HG03565 (cell line): ENCODE measurements around the gene ABCG1.

Experiments
- ATAC-seq: cut with Tn5 transposase; IDR thresholded peaks from one replicate; pipeline ENCODE4 v1.9.1; 2021; ENCODE audit warnings: mild to moderate bottlenecking, moderate library complexity; ENCODE audit not compliant: unreplicated experiment

Gene ABCG1

GRCh38 chr21:42191696-42192595 is 27.0 kb upstream of the ABCG1 start:
- ATAC-seq, result no peak

- ATAC-seq, result no peak
These were observed 25.7 kb upstream of the ABCG1 start for GRCh38 chr21:42193131-42193671.

GRCh38 chr21:42193721-42194120 is 25.2 kb upstream of the ABCG1 start:
- no peak for ATAC-seq

- ATAC-seq, result no peak
These were observed 24.1 kb upstream of the ABCG1 start for GRCh38 chr21:42194863-42195262.

GRCh38 chr21:42195378-42196031 is 23.4 kb upstream of the ABCG1 start:
- no peak for ATAC-seq

GRCh38 chr21:42198929-42199867 is 19.7 kb upstream of the ABCG1 start:
- no peak for ATAC-seq

- ATAC-seq, result no peak
These were observed 19.0 kb upstream of the ABCG1 start for GRCh38 chr21:42199868-42200463.

- ATAC-seq, result no peak
These were observed 17.9 kb upstream of the ABCG1 start for GRCh38 chr21:42200906-42201614.

GRCh38 chr21:42201615-42202161 is 17.3 kb upstream of the ABCG1 start:
- ATAC-seq, result no peak

- ATAC-seq, result no peak
These were observed 16.6 kb upstream of the ABCG1 start for GRCh38 chr21:42202321-42202720.

GRCh38 chr21:42203321-42203720 is 15.6 kb upstream of the ABCG1 start:
- ATAC-seq, result no peak

- ATAC-seq, result no peak
These were observed 15.0 kb upstream of the ABCG1 start for GRCh38 chr21:42203936-42204335.

GRCh38 chr21:42207426-42207825 is 11.5 kb upstream of the ABCG1 start:
- ATAC-seq, result no peak

- no peak for ATAC-seq
These were observed 10.9 kb upstream of the ABCG1 start for GRCh38 chr21:42208036-42208435.

GRCh38 chr21:42208801-42209490 is 10.0 kb upstream of the ABCG1 start:
- no peak for ATAC-seq

- no peak for ATAC-seq
These were observed 9.0 kb upstream of the ABCG1 start for GRCh38 chr21:42209801-42210479.

GRCh38 chr21:42212266-42212665 is 6.7 kb upstream of the ABCG1 start:
- ATAC-seq, result no peak

- ATAC-seq, result no peak
These were observed 5.7 kb upstream of the ABCG1 start for GRCh38 chr21:42213082-42213774.
